Body of pancreas (tissue), 4 donors: ENCODE data around the gene ACKR4.

Source experiments
- POLR2A ChIP-seq, 3 donors: fragments of 450-650 bp; IDR thresholded peaks; one replicate each; pipeline ENCODE4 v1.6.1; 2016; ENCODE audit warnings: antibody characterized with exemption in 3 of 3, mild to moderate bottlenecking in 2 of 3
- TF ChIP-seq, protein P1 (sequence below), 7 experiments: fragments of 450-650 bp in 4 of 7; fragments of 200-600 bp in 3 of 7; sonication (generic) in 3 of 7; IDR thresholded peaks; one replicate each; pipeline ENCODE4 v1.5.1; 2016 to 2019; ENCODE audit warnings: antibody characterized with exemption in 7 of 7

DNA sequence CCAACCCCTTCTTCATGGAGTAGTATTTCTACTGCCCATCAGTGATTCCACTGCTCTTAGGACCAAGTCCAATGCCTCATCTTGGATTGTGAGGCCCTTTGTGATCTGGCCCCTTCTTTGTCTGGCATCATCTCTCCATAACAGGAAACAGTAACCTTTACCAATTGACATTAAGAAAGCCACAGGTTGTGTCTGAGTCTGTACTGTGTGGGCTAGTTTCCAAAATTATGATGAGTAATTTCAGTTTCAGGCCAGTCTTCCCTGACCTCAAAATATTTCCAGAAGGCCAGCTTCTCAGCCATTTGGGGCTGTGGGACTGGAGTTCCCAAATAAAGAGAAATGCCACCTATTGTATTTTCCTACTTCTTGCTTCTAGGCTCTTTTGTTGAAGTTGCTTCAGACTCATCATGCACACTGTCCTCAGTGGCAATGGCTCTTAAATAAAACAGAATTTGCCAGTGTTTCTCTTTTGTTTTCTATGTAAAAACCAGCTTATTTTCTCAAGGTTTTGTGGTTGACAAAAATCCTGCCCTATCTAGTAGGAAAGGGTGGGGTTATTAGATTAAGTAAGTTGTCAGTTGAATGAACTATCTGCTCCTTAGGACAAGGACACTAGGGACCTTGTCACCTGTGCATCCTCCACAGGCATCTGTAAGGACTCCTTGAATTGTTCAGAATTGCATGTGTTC, 47.0 kb upstream of the ACKR4 start:
- TF ChIP-seq POLR2A (IDR thresholded peaks at IDR 0.05): no peak
- TF ChIP-seq, protein P1, sequence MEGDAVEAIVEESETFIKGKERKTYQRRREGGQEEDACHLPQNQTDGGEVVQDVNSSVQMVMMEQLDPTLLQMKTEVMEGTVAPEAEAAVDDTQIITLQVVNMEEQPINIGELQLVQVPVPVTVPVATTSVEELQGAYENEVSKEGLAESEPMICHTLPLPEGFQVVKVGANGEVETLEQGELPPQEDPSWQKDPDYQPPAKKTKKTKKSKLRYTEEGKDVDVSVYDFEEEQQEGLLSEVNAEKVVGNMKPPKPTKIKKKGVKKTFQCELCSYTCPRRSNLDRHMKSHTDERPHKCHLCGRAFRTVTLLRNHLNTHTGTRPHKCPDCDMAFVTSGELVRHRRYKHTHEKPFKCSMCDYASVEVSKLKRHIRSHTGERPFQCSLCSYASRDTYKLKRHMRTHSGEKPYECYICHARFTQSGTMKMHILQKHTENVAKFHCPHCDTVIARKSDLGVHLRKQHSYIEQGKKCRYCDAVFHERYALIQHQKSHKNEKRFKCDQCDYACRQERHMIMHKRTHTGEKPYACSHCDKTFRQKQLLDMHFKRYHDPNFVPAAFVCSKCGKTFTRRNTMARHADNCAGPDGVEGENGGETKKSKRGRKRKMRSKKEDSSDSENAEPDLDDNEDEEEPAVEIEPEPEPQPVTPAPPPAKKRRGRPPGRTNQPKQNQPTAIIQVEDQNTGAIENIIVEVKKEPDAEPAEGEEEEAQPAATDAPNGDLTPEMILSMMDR (IDR thresholded peaks at IDR 0.05): no peak
